ENCODE measurements around the gene CC2D1A.

DNA sequence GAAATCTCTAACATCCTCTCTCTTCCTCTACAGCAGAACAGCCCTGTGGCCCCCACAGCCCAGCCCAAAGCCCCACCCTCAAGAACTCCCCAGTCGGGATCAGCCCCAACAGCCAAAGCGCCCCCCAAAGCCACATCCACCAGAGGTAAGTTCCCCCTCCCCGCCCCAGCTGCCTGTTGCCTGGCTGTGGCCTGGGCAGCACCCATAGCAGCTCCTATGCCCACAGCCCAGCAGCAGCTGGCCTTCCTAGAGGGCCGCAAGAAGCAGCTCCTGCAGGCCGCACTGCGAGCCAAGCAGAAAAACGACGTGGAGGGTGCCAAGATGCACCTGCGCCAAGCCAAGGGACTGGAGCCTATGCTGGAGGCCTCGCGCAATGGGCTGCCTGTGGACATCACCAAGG is 14.5 kb downstream of the CC2D1A start:
- no peak for TF ChIP-seq POLR2AphosphoS5 (IDR thresholded peaks at IDR 0.05)
- TF ChIP-seq POLR2A (IDR thresholded peaks at IDR 0.05): no peak
- TF ChIP-seq, protein P1, sequence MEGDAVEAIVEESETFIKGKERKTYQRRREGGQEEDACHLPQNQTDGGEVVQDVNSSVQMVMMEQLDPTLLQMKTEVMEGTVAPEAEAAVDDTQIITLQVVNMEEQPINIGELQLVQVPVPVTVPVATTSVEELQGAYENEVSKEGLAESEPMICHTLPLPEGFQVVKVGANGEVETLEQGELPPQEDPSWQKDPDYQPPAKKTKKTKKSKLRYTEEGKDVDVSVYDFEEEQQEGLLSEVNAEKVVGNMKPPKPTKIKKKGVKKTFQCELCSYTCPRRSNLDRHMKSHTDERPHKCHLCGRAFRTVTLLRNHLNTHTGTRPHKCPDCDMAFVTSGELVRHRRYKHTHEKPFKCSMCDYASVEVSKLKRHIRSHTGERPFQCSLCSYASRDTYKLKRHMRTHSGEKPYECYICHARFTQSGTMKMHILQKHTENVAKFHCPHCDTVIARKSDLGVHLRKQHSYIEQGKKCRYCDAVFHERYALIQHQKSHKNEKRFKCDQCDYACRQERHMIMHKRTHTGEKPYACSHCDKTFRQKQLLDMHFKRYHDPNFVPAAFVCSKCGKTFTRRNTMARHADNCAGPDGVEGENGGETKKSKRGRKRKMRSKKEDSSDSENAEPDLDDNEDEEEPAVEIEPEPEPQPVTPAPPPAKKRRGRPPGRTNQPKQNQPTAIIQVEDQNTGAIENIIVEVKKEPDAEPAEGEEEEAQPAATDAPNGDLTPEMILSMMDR (IDR thresholded peaks at IDR 0.05 in 8 of 11, conservative IDR thresholded peaks at IDR 0.05 in 3 of 11): no peak

Data from spleen (tissue), 7 donors.